Ishikawa (cell line): ENCODE results near the gene MKKS.
A peak's percentile ranks its signal among the peaks of the same experiment; 100 is the strongest.

Source experiments
- CEBPB ChIP-seq: IDR thresholded peaks from 2 replicates; pipeline ENCODE4 v1.6.1; 2012
- CREB1 ChIP-seq: IDR thresholded peaks from 2 replicates; pipeline ENCODE4 v1.6.1; 2012; ENCODE audit warnings: low read depth
- EGR1 ChIP-seq: IDR thresholded peaks from 2 replicates; pipeline ENCODE4 v1.6.1; 2012
- EP300 ChIP-seq: IDR thresholded peaks from 2 replicates; pipeline ENCODE4 v1.6.1; 2012; ENCODE audit warnings: borderline replicate concordance
- FOXM1 ChIP-seq: IDR thresholded peaks from 2 replicates; pipeline ENCODE4 v1.6.1; 2012; ENCODE audit warnings: low read depth, borderline replicate concordance
- MAX ChIP-seq: IDR thresholded peaks from 2 replicates; pipeline ENCODE4 v1.6.1; 2012
- NFIC ChIP-seq: IDR thresholded peaks from 2 replicates; pipeline ENCODE4 v1.6.1; 2012
- RAD21 ChIP-seq: IDR thresholded peaks from 2 replicates; pipeline ENCODE4 v1.6.1; 2012; ENCODE audit warnings: low read depth
- REST ChIP-seq: IDR thresholded peaks from 2 replicates; pipeline ENCODE4 v1.6.1; 2012; ENCODE audit warnings: low read depth, mild to moderate bottlenecking
- TAF1 ChIP-seq: IDR thresholded peaks from 2 replicates; pipeline ENCODE4 v1.6.1; 2012; ENCODE audit warnings: low read depth, mild to moderate bottlenecking
- TCF12 ChIP-seq: IDR thresholded peaks from 2 replicates; pipeline ENCODE4 v1.6.1; 2012; ENCODE audit warnings: low read depth
- TEAD4 ChIP-seq: IDR thresholded peaks from 2 replicates; pipeline ENCODE4 v1.6.1; 2012
- USF1 ChIP-seq: IDR thresholded peaks from 2 replicates; pipeline ENCODE4 v1.6.1; 2012
- YY1 ChIP-seq: IDR thresholded peaks from 2 replicates; pipeline ENCODE4 v1.6.1; 2012; ENCODE audit warnings: low read depth
- ZBTB7A ChIP-seq: IDR thresholded peaks from 2 replicates; pipeline ENCODE4 v1.6.1; 2012; ENCODE audit warnings: low read depth

The MKKS gene

GRCh38 chr20:10470276-10470675 lies 36.3 kb upstream of the MKKS start:
- TF ChIP-seq EGR1 (no peak), RAD21 (no peak), REST (no peak), USF1 (no peak), FOXM1 (no peak), YY1 (no peak), TEAD4 (no peak), TCF12 (no peak), CEBPB (no peak), EP300 (no peak)

- TF ChIP-seq RAD21 (peak; percentile 65), CEBPB (no peak)
Measured at GRCh38 chr20:10469599-10469998, 35.6 kb upstream of the MKKS start.

- TF ChIP-seq CREB1 (no peak), NFIC (no peak), MAX (no peak), CEBPB (no peak), RAD21 (no peak), YY1 (no peak), TCF12 (no peak), TAF1 (no peak), EGR1 (no peak), ZBTB7A (no peak)
Measured at GRCh38 chr20:10469056-10469455, 35.0 kb upstream of the MKKS start.

- no peak for TF ChIP-seq RAD21
- no peak for TF ChIP-seq TAF1
- no peak for TF ChIP-seq YY1
- no peak for TF ChIP-seq CREB1
- no peak for TF ChIP-seq NFIC
- no peak for TF ChIP-seq EGR1
Measured at GRCh38 chr20:10468340-10468845, 34.4 kb upstream of the MKKS start.

- no peak for TF ChIP-seq NFIC
- TF ChIP-seq MAX, result no peak
Measured at GRCh38 chr20:10467681-10468339, 33.8 kb upstream of the MKKS start.

GRCh38 chr20:10466855-10467254 lies 32.8 kb upstream of the MKKS start:
- TF ChIP-seq RAD21 (no peak), FOXM1 (no peak), USF1 (no peak), CREB1 (no peak), YY1 (no peak), ZBTB7A (no peak), TCF12 (no peak)

GRCh38 chr20:10466325-10466724 lies 32.3 kb upstream of the MKKS start:
- TF ChIP-seq CREB1 (no peak), ZBTB7A (no peak)

- TF ChIP-seq FOXM1, result no peak
Measured at GRCh38 chr20:10465135-10465534, 31.1 kb upstream of the MKKS start.

GRCh38 chr20:10463622-10464021 lies 29.6 kb upstream of the MKKS start:
- TF ChIP-seq TEAD4, result no peak
- no peak for TF ChIP-seq NFIC
- no peak for TF ChIP-seq FOXM1
- TF ChIP-seq CREB1, result no peak
- no peak for TF ChIP-seq RAD21
- TF ChIP-seq TCF12, result no peak
- no peak; the same call in 1 of the 2 replicates for TF ChIP-seq CEBPB
- TF ChIP-seq REST, result no peak
- TF ChIP-seq ZBTB7A, result no peak
- TF ChIP-seq TAF1, result no peak
- no peak for TF ChIP-seq EGR1
- no peak for TF ChIP-seq EP300
- no peak for TF ChIP-seq USF1
- no peak for TF ChIP-seq MAX
- no peak for TF ChIP-seq YY1
